NCI-H524 treated with DMSO at 0.1 percent for 48 hours (cell line): ENCODE results near the gene CCNK.

Source experiments
- DNase-seq: peaks from one replicate; lab custom pipeline; 2025; lab: John Stamatoyannopoulos, UW

CCNK gene

DNA sequence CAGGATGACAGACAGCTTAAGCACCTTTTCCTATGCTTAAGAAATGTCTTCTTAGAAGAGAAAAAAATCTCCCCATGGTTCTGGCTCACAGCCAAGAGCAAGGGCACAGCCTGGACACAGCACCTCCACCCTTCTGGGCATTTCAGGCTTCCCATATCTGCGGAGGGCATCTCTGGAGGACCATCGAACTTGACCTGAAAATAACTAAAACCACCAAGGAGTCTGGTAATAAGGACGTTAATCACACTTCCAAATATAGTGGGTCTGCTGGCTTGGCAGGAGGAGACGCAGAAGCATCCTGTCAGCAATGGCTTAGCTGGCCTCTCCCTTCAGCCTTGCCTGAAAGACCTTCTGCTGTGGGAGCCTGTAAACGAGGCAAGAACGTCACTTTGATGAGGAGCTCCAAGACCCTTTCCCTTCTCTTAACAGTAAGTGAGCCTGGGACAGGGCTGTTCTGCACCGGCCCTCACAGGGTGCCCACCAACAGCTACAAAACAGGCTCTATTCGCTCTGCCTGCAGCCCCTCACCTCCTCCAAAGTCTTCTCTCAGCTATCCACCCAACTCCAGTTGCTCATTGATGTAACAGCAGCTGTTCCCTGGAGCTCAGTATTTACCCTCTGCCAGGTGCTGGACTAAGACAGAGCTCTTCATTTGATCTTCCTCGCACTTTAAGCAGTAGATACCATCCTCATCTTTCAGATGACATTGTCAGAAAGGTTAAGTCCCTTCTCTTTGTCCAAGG, 13.7 kb upstream of the CCNK start:
- DNase-seq: peak; percentile 11

DNA sequence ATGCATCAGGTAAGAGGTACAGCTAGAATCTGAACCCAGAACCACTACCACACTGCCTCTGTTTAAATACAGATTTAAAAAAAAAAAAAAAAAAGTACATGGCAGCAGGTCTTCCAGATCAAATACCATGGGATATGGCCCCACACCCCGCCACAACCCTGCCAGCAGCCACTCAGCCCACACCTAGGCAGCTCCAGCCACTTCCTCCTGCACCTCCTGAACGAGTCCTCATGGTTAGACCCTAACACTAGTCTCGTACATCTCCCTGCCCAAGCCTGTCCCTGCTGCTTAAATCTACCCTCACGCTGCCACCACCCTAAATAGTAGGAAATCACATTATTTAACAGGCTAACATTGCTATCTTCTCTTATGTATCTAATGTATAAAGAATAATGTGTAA, 13.1 kb upstream of the CCNK start:
- no peak for DNase-seq

DNA sequence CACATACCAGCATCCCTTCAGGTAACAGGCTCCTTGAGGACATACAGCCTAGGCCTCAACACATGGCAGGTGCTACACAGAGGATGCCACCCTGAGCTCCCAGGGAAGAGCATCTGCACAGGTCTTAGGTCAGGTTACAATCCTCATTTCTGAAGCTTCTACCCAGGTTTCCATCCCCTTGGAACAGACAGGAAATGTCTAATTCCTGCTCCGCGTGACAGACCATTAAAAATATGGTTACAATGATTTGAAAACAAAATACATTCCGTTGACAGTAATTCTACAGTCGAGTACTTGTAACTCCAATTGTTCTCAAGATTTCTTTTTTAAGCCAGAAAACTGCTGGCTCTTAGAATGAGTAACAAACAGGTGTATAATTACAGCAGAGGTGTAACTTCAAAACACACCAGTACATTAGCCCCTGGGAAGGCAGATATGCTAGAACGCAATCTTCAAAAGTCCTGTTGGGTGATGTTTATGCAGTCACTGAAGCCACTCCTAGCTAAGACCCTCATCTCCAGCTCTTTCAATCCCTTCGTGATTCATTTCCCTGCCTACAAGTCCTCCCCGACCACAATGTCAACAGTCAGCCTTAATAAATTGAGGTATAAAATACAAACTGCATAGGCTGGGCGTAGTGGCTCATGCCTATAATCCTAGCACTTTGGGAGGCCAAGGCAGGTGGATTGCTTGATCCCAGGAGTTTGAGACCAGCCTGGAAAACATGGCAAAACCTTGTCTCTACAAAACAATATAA, 12.2 kb upstream of the CCNK start:
- DNase-seq: no peak

- DNase-seq: no peak
Measured at GRCh38 chr14:99471731-99472130, 9.5 kb upstream of the CCNK start.

GRCh38 chr14:99472937-99473336, 8.3 kb upstream of the CCNK start:
- DNase-seq: no peak

DNA sequence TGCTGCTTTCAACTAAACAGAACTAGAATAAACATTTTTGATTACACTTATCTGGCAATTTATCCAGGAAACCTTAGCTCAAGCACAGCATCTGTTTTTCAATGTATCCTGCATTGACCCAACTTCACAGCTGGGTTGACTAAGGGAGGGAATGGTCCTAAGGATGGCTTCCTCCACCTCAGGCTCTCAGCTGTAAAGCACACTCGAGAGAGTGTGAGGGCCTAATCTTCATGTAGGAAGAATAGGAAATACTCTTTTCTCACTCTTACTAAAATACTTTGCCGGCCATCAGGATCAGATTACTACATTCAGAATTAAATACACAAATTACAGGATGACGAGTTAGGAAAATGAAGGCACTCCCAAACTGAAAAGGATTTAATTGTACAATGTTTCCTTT, 7.8 kb upstream of the CCNK start:
- no peak for DNase-seq

GRCh38 chr14:99475179-99475578, 6.0 kb upstream of the CCNK start:
- no peak for DNase-seq

DNA sequence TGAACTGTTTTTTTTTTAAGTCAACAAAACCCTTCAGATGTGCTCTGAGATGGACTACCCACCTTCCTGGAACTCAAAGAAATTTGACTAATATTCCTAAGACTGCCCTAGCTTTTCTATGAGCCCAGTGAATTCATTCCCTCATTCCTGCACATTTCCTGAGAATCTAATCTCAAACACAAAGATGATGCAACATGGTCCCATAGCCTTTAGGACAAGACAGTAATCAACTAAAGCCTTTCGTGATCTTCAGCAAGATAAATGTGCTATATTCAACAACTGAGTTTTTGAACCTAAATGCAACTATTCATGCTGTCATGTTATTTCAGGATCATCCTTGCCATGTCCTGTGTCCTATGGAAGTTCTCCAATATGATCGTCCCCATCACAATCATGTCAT, 5.5 kb upstream of the CCNK start:
- no peak for DNase-seq

DNA sequence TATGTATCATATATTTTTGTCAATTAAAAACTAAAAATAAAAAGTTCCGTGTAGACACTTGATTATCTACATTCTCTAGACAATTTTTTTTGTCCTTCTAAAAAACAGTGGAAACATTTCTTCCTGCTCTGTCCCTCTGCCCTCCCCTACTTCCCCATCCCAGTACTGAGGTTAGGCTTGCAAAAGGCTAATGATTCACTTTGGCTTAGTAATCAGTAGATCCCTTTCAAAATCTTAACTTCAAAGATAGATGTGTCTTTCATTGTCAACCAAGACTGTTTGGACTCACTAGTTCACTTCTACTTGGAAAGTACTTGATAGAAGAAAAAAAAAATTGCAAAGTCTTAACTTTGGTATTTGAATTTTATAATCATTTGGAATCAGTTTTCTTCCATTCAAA, 4.3 kb upstream of the CCNK start:
- no peak for DNase-seq

DNA sequence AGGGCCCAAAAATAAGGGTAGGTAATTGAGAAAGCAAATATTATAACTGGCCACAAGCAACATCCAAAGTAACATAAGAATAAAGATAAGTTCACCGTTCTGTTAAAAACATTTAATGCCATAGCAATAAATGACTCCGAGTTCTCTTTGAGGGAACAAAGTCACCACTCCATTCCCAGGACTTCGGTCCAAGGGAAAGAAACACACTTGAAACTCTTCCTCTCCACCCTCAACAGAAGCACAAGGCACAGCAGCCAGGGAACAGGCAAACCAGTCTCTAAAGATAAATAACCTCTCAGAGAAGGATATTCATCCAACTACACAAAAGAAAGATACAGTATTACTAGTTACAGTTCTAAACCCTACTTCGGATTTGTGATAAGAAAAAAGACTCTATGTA, 3.1 kb upstream of the CCNK start:
- DNase-seq: no peak

GRCh38 chr14:99479160-99479905, 1.9 kb upstream of the CCNK start:
- no peak for DNase-seq

DNA sequence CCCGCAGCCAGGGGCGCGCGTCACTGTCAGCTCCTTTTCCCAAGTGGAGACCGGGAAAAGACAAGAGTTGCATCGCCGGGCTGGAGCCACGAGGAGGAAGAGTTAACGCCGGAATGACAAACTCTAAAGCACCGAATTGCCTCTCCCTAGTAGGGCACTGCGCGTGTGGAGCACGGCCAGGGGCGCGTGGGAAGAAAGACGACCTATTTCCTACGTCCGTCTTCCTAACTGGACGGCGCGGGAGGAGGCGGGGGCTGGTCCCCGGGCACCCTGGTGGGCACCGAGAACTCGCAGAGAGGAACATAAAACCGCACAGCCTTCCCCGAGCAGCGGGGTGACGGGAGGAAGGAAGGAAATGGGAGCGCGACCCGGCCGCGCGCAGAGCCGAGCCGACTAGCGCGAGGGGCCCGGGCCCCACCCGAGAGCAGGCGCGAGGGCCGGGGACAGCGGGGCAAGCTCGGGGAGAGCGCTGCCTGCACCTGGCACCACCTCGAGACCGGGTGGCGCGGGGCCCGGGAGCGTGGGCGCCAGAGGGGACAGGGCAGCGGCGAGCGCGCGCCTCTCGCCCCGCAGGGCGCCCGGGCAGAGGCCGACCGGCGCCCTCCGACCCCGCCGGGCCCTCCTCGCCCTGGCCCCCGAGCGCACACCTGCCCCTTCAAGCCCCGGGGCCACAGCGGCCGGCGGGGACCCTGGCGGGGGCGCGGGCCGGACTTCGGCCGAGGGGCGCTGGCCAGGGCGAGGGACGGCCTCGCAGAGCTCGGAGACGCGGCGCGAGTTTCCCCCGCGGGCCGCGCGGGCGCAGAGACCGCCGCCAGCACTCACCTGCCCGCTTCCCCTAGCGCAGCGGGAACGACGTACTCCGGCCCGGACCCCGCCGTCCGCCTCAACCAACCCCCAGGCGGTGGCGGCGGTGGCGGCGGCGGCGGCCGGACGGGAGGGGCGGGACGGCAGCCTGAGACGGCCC, 1.0 kb upstream of the CCNK start, which contains the start of gene SETD3:
Gene SETD3, minus strand, starts transcription at position 954 of the 964 bp plus-strand sequence. CDS start 15,054 bp downstream, outside the sequence.
- DNase-seq: no peak

- DNase-seq: no peak
Measured at GRCh38 chr14:99481745-99482099, 513 bp downstream of the CCNK start.

- no peak for DNase-seq
Measured at GRCh38 chr14:99484106-99484505, 2.9 kb downstream of the CCNK start.

DNA sequence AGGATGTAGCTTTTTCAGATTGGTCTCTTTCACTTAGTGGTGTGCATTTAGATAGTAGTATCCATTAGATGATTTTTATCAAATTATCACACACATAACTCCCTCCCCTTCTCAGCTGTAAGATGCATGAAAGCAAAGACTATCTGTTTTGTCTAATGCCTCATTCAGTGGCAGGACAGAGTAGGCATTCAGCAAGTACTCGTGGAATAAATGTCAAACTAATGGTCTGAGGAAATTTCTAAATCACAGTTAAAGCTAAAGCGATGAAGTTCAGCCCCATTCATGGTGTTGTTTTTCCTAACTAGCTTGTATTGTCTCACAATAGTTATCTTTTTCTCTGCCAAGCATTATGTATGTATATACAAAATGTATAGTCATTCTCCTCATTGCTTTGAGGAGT, 16.1 kb downstream of the CCNK start:
- no peak for DNase-seq

DNA sequence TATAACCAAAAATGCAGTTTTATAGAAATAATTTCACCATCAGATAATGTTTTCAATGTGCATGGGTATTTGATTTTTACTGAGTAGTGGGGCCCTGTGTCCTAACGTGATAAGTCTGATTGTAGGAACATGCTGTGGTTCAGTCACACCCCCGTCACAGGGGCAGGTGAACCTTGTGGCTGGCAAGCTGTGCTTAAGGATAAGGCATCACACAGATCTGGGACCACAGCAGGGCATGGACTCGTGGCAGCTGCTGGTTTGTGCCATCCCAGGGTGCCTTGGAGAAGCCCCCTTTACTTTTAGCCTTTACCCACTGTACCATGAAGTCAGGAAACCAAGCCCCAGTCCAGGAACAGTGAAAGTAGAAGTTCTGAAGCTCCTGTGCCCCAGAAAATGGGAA, 16.7 kb downstream of the CCNK start:
- no peak for DNase-seq

DNA sequence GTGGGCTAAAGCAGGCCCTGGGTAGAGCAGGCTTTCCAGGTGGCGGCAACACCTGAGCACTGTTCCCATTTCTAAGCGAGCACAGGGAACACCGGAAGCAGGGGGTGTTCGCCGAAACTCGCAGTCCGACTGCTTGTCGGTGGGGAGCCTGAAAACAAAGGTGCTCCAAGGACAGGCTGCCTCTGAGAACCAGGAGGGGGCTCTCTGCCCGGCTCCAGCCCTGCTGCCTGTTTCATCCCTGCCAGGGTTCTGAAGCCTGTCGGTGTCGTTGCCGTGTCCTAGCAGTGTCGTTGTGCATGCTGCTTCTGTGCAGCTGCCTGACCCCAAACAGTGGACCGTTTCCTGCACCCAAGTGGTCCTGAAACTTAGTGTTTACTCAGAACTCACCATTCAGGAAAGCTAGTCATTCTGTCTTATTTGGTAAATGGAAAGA, 21.8 kb downstream of the CCNK start:
- no peak for DNase-seq

DNA sequence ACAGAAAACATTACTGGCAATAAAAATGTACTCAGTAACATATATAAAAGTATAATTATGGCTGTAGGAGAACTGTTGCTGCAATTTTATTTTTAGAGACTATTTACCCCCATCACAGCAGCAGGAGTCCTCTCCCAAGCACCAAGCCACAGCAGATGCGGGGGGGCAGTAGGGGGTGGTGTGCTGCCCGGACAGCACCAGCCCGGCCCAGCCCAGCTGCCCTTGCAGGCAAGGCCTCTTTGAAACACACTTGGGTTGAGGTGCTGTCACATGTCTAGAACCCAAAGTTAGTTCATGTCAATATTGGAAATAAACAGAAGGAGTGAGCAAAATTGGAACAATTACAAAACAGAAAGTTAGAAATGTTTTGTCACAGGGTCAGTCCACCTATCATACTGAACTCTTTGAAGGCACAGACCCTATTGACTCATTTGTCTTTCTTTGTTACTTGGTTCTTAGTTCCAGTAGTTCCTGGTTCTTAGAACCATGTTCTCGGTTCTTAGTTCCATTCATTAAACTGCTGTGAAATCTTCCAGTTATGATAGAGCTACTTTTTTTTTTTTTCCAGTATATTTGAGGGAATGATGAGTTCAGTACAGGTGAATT, 22.7 kb downstream of the CCNK start:
- DNase-seq: no peak

- DNase-seq: no peak
Measured at GRCh38 chr14:99505089-99505488, 23.9 kb downstream of the CCNK start.

DNA sequence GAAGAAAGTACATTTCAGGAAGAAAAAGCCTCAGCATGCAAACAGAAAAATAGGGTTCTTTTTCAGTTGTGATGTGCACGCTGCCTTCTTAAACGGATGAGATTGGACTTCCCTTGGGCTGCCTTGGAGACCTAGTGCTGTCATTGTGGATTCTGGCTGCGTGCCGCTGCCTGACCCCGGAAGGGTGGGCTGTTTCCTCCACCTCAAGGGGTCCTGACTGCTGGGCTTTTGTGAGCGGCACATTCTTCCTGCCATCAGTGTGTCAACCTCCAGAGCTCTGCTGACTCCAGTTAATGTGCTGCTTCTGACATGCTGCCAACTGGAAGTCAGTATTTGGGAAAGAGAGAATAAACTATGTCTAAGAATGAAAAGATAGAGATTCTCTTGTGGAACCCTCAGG, 25.1 kb downstream of the CCNK start:
- no peak for DNase-seq
